Adrenal gland (tissue), 5 donors: ENCODE measurements around the gene RAPGEF3.

Experiments used
- POLR2A ChIP-seq, 2 donors: fragments of 450-650 bp; IDR thresholded peaks; one replicate each; pipeline ENCODE4 v1.6.1; 2017; ENCODE audit warnings: antibody characterized with exemption in 2 of 2, mild to moderate bottlenecking in 2 of 2, moderate library complexity in 1 of 2
- TF ChIP-seq, protein P1 (sequence below), 6 experiments: fragments of 450-650 bp in 4 of 6; fragments of 200-600 bp in 2 of 6; sonication (generic) in 1 of 6; IDR thresholded peaks; 1 replicate in 5 of 6; 2 replicates in 1 of 6; pipeline versions ENCODE4 v1.5.1 to v1.8.0; 2016 to 2021; ENCODE audit warnings: antibody characterized with exemption in 6 of 6, mild to moderate bottlenecking in 2 of 6, moderate library complexity in 1 of 6
- donor health status: DM: no; HTN: no; CAD: no.

DNA sequence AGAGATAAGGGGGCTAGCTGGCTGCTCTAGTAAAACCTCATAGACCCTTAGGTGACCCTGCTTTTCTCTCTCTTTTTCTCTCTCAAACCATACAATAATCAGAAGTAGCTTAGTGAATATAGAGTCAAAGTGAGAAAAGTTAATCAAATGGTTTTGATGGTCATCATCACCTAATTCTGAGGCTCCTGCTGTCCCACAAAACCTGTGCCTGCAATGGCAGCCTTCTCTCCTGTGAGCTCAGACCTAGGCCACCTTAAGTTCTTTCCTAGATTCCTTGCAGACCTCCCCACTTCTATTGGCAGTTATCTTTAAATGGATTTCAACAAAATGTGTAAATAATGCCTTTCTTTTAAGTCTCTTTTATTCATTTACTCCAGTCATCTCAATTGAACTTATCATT, 51.3 kb downstream of the RAPGEF3 start:
- TF ChIP-seq, protein P1, sequence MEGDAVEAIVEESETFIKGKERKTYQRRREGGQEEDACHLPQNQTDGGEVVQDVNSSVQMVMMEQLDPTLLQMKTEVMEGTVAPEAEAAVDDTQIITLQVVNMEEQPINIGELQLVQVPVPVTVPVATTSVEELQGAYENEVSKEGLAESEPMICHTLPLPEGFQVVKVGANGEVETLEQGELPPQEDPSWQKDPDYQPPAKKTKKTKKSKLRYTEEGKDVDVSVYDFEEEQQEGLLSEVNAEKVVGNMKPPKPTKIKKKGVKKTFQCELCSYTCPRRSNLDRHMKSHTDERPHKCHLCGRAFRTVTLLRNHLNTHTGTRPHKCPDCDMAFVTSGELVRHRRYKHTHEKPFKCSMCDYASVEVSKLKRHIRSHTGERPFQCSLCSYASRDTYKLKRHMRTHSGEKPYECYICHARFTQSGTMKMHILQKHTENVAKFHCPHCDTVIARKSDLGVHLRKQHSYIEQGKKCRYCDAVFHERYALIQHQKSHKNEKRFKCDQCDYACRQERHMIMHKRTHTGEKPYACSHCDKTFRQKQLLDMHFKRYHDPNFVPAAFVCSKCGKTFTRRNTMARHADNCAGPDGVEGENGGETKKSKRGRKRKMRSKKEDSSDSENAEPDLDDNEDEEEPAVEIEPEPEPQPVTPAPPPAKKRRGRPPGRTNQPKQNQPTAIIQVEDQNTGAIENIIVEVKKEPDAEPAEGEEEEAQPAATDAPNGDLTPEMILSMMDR (IDR thresholded peaks at IDR 0.05): no peak
- no peak for TF ChIP-seq POLR2A (IDR thresholded peaks at IDR 0.05)
